OCI-LY3 (cell line): ENCODE data around the gene TUBB8.

Experiments
- EZH2phosphoT487 ChIP-seq: fragments of 200-600 bp; shearing (Covaris generic); IDR thresholded peaks from 2 replicates; pipeline ENCODE4 v1.6.1; 2018; ENCODE audit warnings: antibody characterized with exemption, mixed run types, low read depth
- TF ChIP-seq, protein P1 (sequence below): fragments of 200-600, 300-600 bp; sonication (generic); IDR thresholded peaks from 2 replicates; pipeline ENCODE4 v1.5.1; 2014; ENCODE audit warnings: antibody characterized with exemption, low read length, low read depth

DNA sequence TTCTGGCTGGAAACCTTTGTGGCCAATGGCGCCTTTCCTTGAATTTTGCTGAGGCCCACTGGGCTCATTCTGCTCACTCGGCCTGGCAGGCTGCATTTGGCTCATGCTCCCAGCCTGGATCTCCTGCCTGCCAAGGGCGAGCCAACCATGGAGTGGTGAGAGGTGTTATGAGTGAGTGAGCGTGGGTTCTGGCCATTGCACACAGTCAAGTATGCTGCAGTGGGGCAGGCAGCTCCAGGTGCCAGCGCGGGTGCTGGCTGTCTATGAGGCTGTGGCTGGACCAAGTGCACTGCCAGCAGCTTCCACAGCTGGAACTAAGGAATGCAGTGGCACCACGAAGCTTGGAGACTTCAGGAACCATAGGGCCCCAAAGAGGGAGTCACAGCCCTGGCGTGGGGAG is 42.2 kb upstream of the TUBB8 start:
- TF ChIP-seq, protein P1, sequence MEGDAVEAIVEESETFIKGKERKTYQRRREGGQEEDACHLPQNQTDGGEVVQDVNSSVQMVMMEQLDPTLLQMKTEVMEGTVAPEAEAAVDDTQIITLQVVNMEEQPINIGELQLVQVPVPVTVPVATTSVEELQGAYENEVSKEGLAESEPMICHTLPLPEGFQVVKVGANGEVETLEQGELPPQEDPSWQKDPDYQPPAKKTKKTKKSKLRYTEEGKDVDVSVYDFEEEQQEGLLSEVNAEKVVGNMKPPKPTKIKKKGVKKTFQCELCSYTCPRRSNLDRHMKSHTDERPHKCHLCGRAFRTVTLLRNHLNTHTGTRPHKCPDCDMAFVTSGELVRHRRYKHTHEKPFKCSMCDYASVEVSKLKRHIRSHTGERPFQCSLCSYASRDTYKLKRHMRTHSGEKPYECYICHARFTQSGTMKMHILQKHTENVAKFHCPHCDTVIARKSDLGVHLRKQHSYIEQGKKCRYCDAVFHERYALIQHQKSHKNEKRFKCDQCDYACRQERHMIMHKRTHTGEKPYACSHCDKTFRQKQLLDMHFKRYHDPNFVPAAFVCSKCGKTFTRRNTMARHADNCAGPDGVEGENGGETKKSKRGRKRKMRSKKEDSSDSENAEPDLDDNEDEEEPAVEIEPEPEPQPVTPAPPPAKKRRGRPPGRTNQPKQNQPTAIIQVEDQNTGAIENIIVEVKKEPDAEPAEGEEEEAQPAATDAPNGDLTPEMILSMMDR, result no peak
- TF ChIP-seq EZH2phosphoT487, result no peak
